Neural cell (in vitro differentiated cells): ENCODE data around the gene DSCAML1. TPM values are rescaled to one million over a fixed set of nuclear protein-coding genes. Genes with fewer than 3 reads are reported as not detected.
A peak's percentile ranks its signal among the peaks of the same experiment; 100 is the strongest.

Experiments
- H2AFZ ChIP-seq: fragments of 200-600, 300-800 bp; sonication (generic), shearing (Covaris generic); 2 replicates; pipeline ENCODE4 v1.6.0; 2014; ENCODE audit warnings: low read depth, mild to moderate bottlenecking, antibody characterized with exemption, low read length, moderate library complexity
- H3F3A ChIP-seq: fragments of 200-600 bp; shearing (Covaris generic); 2 replicates; pipeline ENCODE4 v1.6.1; 2016; ENCODE audit warnings: mild to moderate bottlenecking, moderate library complexity, mixed read lengths, antibody characterized with exemption, low read length; ENCODE audit not compliant: insufficient read depth, poor library complexity, severe bottlenecking
- H3K27ac ChIP-seq: fragments of 200-600, 300-800 bp; sonication (generic), shearing (Covaris generic); 2 replicates; pipeline ENCODE4 v1.5.1; 2014; ENCODE audit warnings: mild to moderate bottlenecking, low read length, moderate library complexity
- H3K27me3 ChIP-seq: fragments of 300-800, 200-600 bp; sonication (generic), shearing (Covaris generic); 2 replicates; pipeline ENCODE4 v1.6.0; 2014; ENCODE audit warnings: mild to moderate bottlenecking, low read depth, low read length, moderate library complexity; ENCODE audit not compliant: insufficient read depth
- H3K36me3 ChIP-seq: fragments of 300-800, 200-600 bp; sonication (generic), shearing (Covaris generic); 2 replicates; pipeline ENCODE4 v1.5.1; 2014; ENCODE audit warnings: mild to moderate bottlenecking, antibody characterized with exemption, low read length, moderate library complexity; ENCODE audit not compliant: insufficient read depth
- H3K4me2 ChIP-seq: fragments of 300-800, 200-600 bp; sonication (generic), shearing (Covaris generic); 2 replicates; pipeline ENCODE4 v1.6.0; 2014; ENCODE audit warnings: mild to moderate bottlenecking, low read length
- H3K4me3 ChIP-seq: fragments of 300-800, 200-600 bp; sonication (generic), shearing (Covaris generic); 2 replicates; pipeline ENCODE4 v1.5.1; 2014; ENCODE audit warnings: mild to moderate bottlenecking, low read length, moderate library complexity
- H3K79me2 ChIP-seq: fragments of 200-600 bp; shearing (Covaris generic); replicated peaks from 2 replicates; pipeline ENCODE4 v1.6.0; 2014; ENCODE audit warnings: mild to moderate bottlenecking, low read length, moderate library complexity; ENCODE audit not compliant: insufficient read depth
- H3K9ac ChIP-seq: fragments of 300-800, 200-600 bp; sonication (generic), shearing (Covaris generic); 2 replicates; pipeline ENCODE4 v1.6.1; 2016; ENCODE audit warnings: mild to moderate bottlenecking, low read length, mixed read lengths
- H3K9me2 ChIP-seq: fragments of 200-600 bp; shearing (Covaris generic); 2 replicates; pipeline ENCODE4 v1.6.1; 2016; ENCODE audit warnings: mild to moderate bottlenecking, low read length, mixed read lengths; ENCODE audit not compliant: insufficient read depth
- H3K9me3 ChIP-seq: fragments of 200-600, 300-800 bp; sonication (generic), shearing (Covaris generic); 2 replicates; pipeline ENCODE4 v1.6.1; 2016; ENCODE audit warnings: mild to moderate bottlenecking, mixed run types, low read length, moderate library complexity, mixed read lengths
- H4K20me1 ChIP-seq: fragments of 200-600 bp; shearing (Covaris generic); 2 replicates; pipeline ENCODE4 v1.6.1; 2016; ENCODE audit warnings: mild to moderate bottlenecking, mixed run types; ENCODE audit not compliant: insufficient read depth
- CTCF ChIP-seq: fragments of 450-650 bp; IDR thresholded peaks from 2 replicates; pipeline ENCODE4 v1.5.1; 2014; ENCODE audit warnings: antibody characterized with exemption, mild to moderate bottlenecking, moderate library complexity; ENCODE audit not compliant: poor library complexity, severe bottlenecking
- EP300 ChIP-seq: fragments of 450-650 bp; conservative IDR thresholded peaks from 2 replicates; pipeline ENCODE4 v1.6.1; 2014; ENCODE audit warnings: antibody characterized with exemption, mild to moderate bottlenecking, moderate library complexity; ENCODE audit not compliant: poor library complexity, severe bottlenecking
- EZH2 ChIP-seq: fragments of 200-600, 300-800 bp; shearing (Covaris generic), sonication (generic); IDR thresholded peaks from 2 replicates; pipeline ENCODE4 v1.6.1; 2014; ENCODE audit warnings: antibody characterized with exemption, low read length, borderline replicate concordance, mild to moderate bottlenecking; ENCODE audit not compliant: insufficient read depth, poor library complexity, severe bottlenecking
- MXI1 ChIP-seq: fragments of 450-650 bp; conservative IDR thresholded peaks from 2 replicates; pipeline ENCODE4 v1.6.1; 2014; ENCODE audit warnings: antibody characterized with exemption, mild to moderate bottlenecking; ENCODE audit not compliant: poor library complexity, severe bottlenecking
- POLR2AphosphoS5 ChIP-seq: IDR thresholded peaks from 2 replicates; pipeline ENCODE4 v1.6.1; 2012
- RAD21 ChIP-seq: fragments of 450-650 bp; conservative IDR thresholded peaks from 2 replicates; pipeline ENCODE4 v1.6.1; 2014; ENCODE audit warnings: antibody characterized with exemption, mild to moderate bottlenecking, moderate library complexity
- REST ChIP-seq: IDR thresholded peaks from 2 replicates; pipeline ENCODE4 v1.6.1; 2012; ENCODE audit warnings: borderline replicate concordance
- SMC3 ChIP-seq: fragments of 450-650 bp; conservative IDR thresholded peaks from 2 replicates; pipeline ENCODE4 v1.6.1; 2014; ENCODE audit warnings: antibody characterized with exemption, mild to moderate bottlenecking, moderate library complexity; ENCODE audit not compliant: poor library complexity
- TAF1 ChIP-seq: IDR thresholded peaks from 2 replicates; pipeline ENCODE4 v1.6.1; 2012; ENCODE audit warnings: low read depth
- polyA plus RNA-seq: library from polyadenylated mRNA; depleted of rRNA; stranded (reverse); fragments of >200 nt; gene quantifications from 2 replicates; pipeline ENCODE4 v1.2.3, GENCODE V29; 2014

DSCAML1 gene
- polyA plus RNA-seq, 1 donor from 2014 or later: 1.3 TPM

- H3K79me2 ChIP-seq: no peaks in the 10 kb centered on the region
- no peaks in the 10 kb centered on the region for H3K36me3 ChIP-seq
- no peaks in the 10 kb centered on the region for H3K27me3 ChIP-seq
- no peak overlapping the region for H3K4me3 ChIP-seq
- H3F3A ChIP-seq: no peaks in the 10 kb centered on the region
- no peak overlapping the region for H3K4me2 ChIP-seq
- H3K9me2 ChIP-seq: no peaks in the 10 kb centered on the region
- H2AFZ ChIP-seq: no peak overlapping the region
- TF ChIP-seq EP300 (no peak), REST (no peak), EZH2 (no peak), SMC3 (no peak), MXI1 (no peak), POLR2AphosphoS5 (no peak), CTCF (no peak), RAD21 (no peak), TAF1 (no peak)
- H4K20me1 ChIP-seq: no peaks in the 10 kb centered on the region
- no peak overlapping the region for H3K27ac ChIP-seq
- H3K9ac ChIP-seq: no peak overlapping the region
- no peaks in the 10 kb centered on the region for H3K9me3 ChIP-seq
Observed at GRCh38 chr11:117427356-117427874, 369.6 kb downstream of the DSCAML1 start.

- H2AFZ ChIP-seq: no peak overlapping the region
- H3K36me3 ChIP-seq: no peaks in the 10 kb centered on the region
- no peak overlapping the region for H3K4me2 ChIP-seq
- H4K20me1 ChIP-seq: no peaks in the 10 kb centered on the region
- H3K9me3 ChIP-seq: no peaks in the 10 kb centered on the region
- no peaks in the 10 kb centered on the region for H3K27me3 ChIP-seq
- no peaks in the 10 kb centered on the region for H3K9me2 ChIP-seq
- no peaks in the 10 kb centered on the region for H3K79me2 ChIP-seq
- H3K9ac ChIP-seq: no peak overlapping the region
- no peaks in the 10 kb centered on the region for H3F3A ChIP-seq
- H3K27ac ChIP-seq: no peak overlapping the region
- no peak overlapping the region for H3K4me3 ChIP-seq
- TF ChIP-seq TAF1 (no peak), EZH2 (no peak)
Observed at GRCh38 chr11:117426941-117427340, 370.1 kb downstream of the DSCAML1 start.

GRCh38 chr11:117426297-117426685, 370.7 kb downstream of the DSCAML1 start:
- Histone ChIP-seq H3K27ac (no peak overlapping the region), H3K4me2 (no peak overlapping the region), H3K9me2 (no peaks in the 10 kb centered on the region), H3K4me3 (no peak overlapping the region), H3K36me3 (no peaks in the 10 kb centered on the region), H4K20me1 (no peaks in the 10 kb centered on the region), H3F3A (no peaks in the 10 kb centered on the region), H2AFZ (no peak overlapping the region), H3K9me3 (no peaks in the 10 kb centered on the region), H3K79me2 (no peaks in the 10 kb centered on the region), H3K9ac (no peak overlapping the region), H3K27me3 (no peaks in the 10 kb centered on the region)
- TF ChIP-seq MXI1 (no peak), TAF1 (no peak), REST (no peak), CTCF (peak; percentile 98), EP300 (peak; percentile 51), SMC3 (peak; percentile 100), EZH2 (no peak), RAD21 (peak; percentile 99)
